Fibroblast of upper back skin (primary cell): Measurements from ENCODE around the gene PHF11.

ENCODE experiments used
- DNase-seq: peaks from one replicate; pipeline ENCODE4 v3.0.0-alpha.2; 2013

The PHF11 gene

GRCh38 chr13:49499889-49500660, 4.3 kb downstream of the PHF11 start:
- peak; percentile 63 for DNase-seq

GRCh38 chr13:49502954-49503353, 7.2 kb downstream of the PHF11 start:
- DNase-seq = peak; percentile 65

GRCh38 chr13:49503951-49504350, 8.2 kb downstream of the PHF11 start:
- no peak for DNase-seq

- no peak for DNase-seq
Observed at GRCh38 chr13:49512578-49512977, 16.8 kb downstream of the PHF11 start.

GRCh38 chr13:49516467-49516866, 20.7 kb downstream of the PHF11 start:
- no peak for DNase-seq

DNA sequence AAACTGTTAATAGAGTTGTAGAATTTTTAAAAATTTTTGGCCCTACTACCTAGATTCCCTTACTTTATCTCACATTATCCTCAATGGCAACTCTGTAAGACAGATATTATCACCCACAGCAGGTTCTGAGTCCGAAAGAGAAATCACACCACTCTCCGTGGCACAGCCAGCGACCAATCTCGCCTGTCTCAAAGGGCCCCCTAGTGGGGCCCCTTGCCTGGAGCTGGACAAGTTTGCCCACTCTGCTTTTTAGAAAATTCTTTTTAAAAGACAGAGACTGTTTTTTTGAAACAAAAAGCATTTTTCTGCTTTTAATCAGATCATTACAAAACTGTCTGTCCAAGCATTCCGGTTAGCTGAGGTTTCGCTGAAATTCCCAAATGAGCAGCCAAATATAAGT, 21.7 kb downstream of the PHF11 start:
- no peak for DNase-seq

- DNase-seq = no peak
Observed at GRCh38 chr13:49521224-49521623, 25.5 kb downstream of the PHF11 start.

DNA sequence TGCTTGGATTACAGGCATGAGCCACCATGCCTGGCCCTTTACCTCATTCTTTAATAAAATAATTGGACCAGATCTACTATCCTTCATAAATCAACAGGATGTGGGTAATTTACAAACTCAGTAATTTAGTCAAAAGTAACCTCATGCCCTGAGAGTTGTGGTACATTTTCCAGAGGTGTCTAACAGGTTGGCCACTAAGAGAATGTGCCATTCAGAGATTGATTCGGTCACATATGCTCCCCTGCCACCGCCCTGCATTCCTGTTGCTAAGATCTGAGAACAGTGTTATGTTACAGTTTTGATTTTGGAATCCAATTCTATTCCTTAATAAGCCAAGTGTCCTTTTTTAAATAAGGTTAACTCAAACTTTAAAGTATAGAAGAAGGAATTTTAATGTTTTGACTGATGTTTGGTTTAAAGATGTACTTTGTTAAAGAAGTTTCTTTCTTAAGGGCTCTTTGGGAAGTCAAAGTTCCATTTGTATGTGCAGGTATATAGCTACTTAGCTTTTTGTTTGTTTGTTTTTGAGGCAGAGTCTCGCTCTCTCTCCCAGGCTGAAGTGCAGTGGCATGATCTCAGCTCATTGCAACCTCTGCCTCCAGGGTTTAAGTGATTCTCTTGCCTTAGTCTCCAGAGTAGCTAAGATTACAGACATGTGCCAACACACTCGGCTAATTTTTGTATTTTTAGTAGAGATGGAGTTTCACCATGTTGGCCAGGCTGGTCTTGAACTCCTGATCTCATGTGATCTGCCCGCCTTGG, 29.2 kb downstream of the PHF11 start:
- DNase-seq = no peak

DNA sequence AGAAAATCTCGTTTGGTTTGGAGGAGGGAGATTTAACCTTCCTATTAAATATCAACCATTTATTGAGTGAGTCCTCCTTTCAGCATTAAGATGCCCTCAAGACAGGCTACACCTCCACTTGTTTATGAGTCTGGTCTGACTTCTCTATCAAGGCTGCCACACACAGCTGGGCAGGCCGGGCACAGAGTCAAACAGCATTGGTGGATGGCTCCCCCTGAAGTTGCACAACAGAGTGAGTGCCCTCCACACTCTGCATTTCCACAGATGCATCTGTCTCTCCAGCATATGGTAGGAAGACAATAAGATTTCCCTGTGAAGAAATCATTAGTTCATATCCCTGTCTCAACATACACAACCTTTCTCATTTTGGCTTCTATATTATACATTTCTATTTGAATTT, 31.4 kb downstream of the PHF11 start:
- no peak for DNase-seq

- no peak for DNase-seq
Observed at GRCh38 chr13:49528161-49528560, 32.4 kb downstream of the PHF11 start.

- no peak for DNase-seq
Observed at GRCh38 chr13:49530457-49530856, 34.7 kb downstream of the PHF11 start.

GRCh38 chr13:49532593-49532992, 36.8 kb downstream of the PHF11 start:
- DNase-seq = no peak

- no peak for DNase-seq
Observed at GRCh38 chr13:49533011-49533410, 37.3 kb downstream of the PHF11 start.

DNA sequence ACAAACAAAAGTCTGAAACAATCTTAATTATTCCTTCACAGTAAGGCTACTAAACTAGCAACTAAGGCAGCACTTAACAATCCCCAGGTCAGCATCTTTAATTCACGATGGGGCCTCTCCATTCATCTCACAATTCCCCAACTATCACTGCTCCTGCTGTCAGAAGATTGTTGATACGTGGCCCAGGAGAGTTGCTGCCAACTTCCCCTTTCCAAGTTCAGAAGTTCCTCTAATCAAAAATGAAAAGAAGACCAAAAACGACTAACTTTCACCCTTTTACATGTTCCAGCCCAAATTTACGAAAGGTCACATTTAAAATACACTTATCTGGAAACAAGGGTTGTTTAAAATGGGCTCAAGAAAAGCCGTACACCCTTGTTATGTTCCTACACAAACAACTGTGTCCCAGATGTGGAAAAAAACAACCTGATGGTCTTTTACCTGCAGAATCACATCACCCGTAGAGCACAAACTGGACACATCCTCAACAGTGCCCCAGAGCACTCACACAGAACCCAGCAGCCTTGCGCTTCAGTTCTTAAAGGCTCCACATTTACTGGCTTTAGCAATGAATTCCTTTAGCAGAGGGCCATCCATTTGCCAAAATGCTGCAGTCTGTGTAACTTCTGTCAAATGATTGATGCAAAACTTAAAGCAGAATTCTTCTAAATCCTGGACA, 38.0 kb downstream of the PHF11 start:
- DNase-seq = no peak

GRCh38 chr13:49536144-49536873, 40.6 kb downstream of the PHF11 start:
- no peak for DNase-seq

- DNase-seq = no peak
Observed at GRCh38 chr13:49538404-49538803, 42.7 kb downstream of the PHF11 start.

- DNase-seq = peak; percentile 5
Observed at GRCh38 chr13:49539313-49539712, 43.6 kb downstream of the PHF11 start.

DNA sequence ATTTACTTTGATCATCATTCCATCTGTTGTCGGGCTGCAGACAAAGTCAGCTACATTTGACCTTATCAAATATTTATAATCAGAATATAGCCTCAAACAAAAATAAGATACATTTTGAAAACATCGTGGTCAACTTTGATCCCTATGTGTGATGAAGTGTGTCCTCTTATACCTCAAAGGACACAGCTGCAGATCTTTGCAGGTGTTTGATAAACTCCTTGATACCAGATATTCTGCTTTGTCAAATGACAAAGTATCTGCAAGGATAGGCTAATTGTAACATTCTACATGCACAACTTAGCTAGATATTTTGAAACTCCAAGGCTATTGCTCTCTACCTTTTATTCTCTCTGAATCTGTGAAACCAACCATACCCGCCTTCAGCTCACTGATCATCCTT, 44.0 kb downstream of the PHF11 start:
- DNase-seq = no peak

- DNase-seq = no peak
Observed at GRCh38 chr13:49540552-49540951, 44.8 kb downstream of the PHF11 start.

DNA sequence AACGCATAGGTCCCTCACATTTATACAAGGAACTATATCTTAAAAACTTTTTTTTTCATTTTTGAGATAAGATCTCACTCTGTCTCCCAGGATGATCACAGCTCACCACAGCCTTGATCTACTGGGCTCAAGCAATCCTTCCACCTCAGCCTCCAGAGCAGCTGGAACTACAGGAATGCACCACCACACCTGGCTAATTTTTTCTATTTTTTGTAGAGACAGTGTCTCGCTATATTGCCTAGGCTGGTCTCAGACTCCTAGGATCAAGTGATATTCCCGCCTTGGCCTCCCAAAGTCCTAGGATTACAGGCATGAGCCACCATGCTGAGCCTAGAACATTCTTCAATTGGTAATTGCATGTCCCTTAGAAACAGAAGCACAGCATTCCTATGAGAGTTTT, 47.9 kb downstream of the PHF11 start:
- DNase-seq = no peak

- no peak for DNase-seq
Observed at GRCh38 chr13:49545661-49546060, 49.9 kb downstream of the PHF11 start.

- no peak for DNase-seq
Observed at GRCh38 chr13:49546561-49546960, 50.8 kb downstream of the PHF11 start.

DNA sequence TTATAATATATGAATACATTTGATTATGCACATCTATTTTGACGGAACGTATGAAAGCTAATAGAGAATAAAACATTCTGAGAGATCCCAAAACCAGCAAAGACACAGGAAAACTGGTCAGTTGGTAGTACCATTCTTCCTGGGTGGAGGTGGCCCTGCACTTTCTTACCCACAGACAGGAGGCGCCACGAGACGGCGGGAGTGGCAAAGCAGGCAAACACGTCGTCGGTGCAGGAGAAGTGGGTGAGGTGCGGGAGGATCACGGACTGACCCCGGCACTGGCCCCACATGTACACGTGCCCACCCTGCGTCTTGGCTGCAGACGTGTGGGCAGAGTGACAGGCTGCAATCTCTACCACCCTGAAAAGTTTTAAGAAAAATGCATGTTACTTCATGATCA, 53.5 kb downstream of the PHF11 start:
- DNase-seq = no peak
